Neural cell (in vitro differentiated cells): ENCODE results near the gene OR1C1. TPM values are rescaled to one million over a fixed set of nuclear protein-coding genes. Genes with fewer than 3 reads are reported as not detected.
"Not testable (repeated sequence)": the region's sequence is repeated elsewhere in the genome, so short reads cannot be mapped to it uniquely, and the experiment has no call there.

Source experiments
- H2AFZ ChIP-seq: fragments of 200-600, 300-800 bp; sonication (generic), shearing (Covaris generic); 2 replicates; pipeline ENCODE4 v1.6.0; 2014; ENCODE audit warnings: low read depth, mild to moderate bottlenecking, antibody characterized with exemption, low read length, moderate library complexity
- H3F3A ChIP-seq: fragments of 200-600 bp; shearing (Covaris generic); 2 replicates; pipeline ENCODE4 v1.6.1; 2016; ENCODE audit warnings: mild to moderate bottlenecking, moderate library complexity, mixed read lengths, antibody characterized with exemption, low read length; ENCODE audit not compliant: insufficient read depth, poor library complexity, severe bottlenecking
- H3K27ac ChIP-seq: fragments of 200-600, 300-800 bp; sonication (generic), shearing (Covaris generic); 2 replicates; pipeline ENCODE4 v1.5.1; 2014; ENCODE audit warnings: mild to moderate bottlenecking, low read length, moderate library complexity
- H3K27me3 ChIP-seq: fragments of 300-800, 200-600 bp; sonication (generic), shearing (Covaris generic); 2 replicates; pipeline ENCODE4 v1.6.0; 2014; ENCODE audit warnings: mild to moderate bottlenecking, low read depth, low read length, moderate library complexity; ENCODE audit not compliant: insufficient read depth
- H3K36me3 ChIP-seq: fragments of 300-800, 200-600 bp; sonication (generic), shearing (Covaris generic); 2 replicates; pipeline ENCODE4 v1.5.1; 2014; ENCODE audit warnings: mild to moderate bottlenecking, antibody characterized with exemption, low read length, moderate library complexity; ENCODE audit not compliant: insufficient read depth
- H3K4me2 ChIP-seq: fragments of 300-800, 200-600 bp; sonication (generic), shearing (Covaris generic); 2 replicates; pipeline ENCODE4 v1.6.0; 2014; ENCODE audit warnings: mild to moderate bottlenecking, low read length
- H3K4me3 ChIP-seq: fragments of 300-800, 200-600 bp; sonication (generic), shearing (Covaris generic); 2 replicates; pipeline ENCODE4 v1.5.1; 2014; ENCODE audit warnings: mild to moderate bottlenecking, low read length, moderate library complexity
- H3K79me2 ChIP-seq: fragments of 200-600 bp; shearing (Covaris generic); replicated peaks from 2 replicates; pipeline ENCODE4 v1.6.0; 2014; ENCODE audit warnings: mild to moderate bottlenecking, low read length, moderate library complexity; ENCODE audit not compliant: insufficient read depth
- H3K9ac ChIP-seq: fragments of 300-800, 200-600 bp; sonication (generic), shearing (Covaris generic); 2 replicates; pipeline ENCODE4 v1.6.1; 2016; ENCODE audit warnings: mild to moderate bottlenecking, low read length, mixed read lengths
- H3K9me2 ChIP-seq: fragments of 200-600 bp; shearing (Covaris generic); 2 replicates; pipeline ENCODE4 v1.6.1; 2016; ENCODE audit warnings: mild to moderate bottlenecking, low read length, mixed read lengths; ENCODE audit not compliant: insufficient read depth
- H3K9me3 ChIP-seq: fragments of 200-600, 300-800 bp; sonication (generic), shearing (Covaris generic); 2 replicates; pipeline ENCODE4 v1.6.1; 2016; ENCODE audit warnings: mild to moderate bottlenecking, mixed run types, low read length, moderate library complexity, mixed read lengths
- H4K20me1 ChIP-seq: fragments of 200-600 bp; shearing (Covaris generic); 2 replicates; pipeline ENCODE4 v1.6.1; 2016; ENCODE audit warnings: mild to moderate bottlenecking, mixed run types; ENCODE audit not compliant: insufficient read depth
- EP300 ChIP-seq: fragments of 450-650 bp; conservative IDR thresholded peaks from 2 replicates; pipeline ENCODE4 v1.6.1; 2014; ENCODE audit warnings: antibody characterized with exemption, mild to moderate bottlenecking, moderate library complexity; ENCODE audit not compliant: poor library complexity, severe bottlenecking
- EZH2 ChIP-seq: fragments of 200-600, 300-800 bp; shearing (Covaris generic), sonication (generic); IDR thresholded peaks from 2 replicates; pipeline ENCODE4 v1.6.1; 2014; ENCODE audit warnings: antibody characterized with exemption, low read length, borderline replicate concordance, mild to moderate bottlenecking; ENCODE audit not compliant: insufficient read depth, poor library complexity, severe bottlenecking
- MXI1 ChIP-seq: fragments of 450-650 bp; conservative IDR thresholded peaks from 2 replicates; pipeline ENCODE4 v1.6.1; 2014; ENCODE audit warnings: antibody characterized with exemption, mild to moderate bottlenecking; ENCODE audit not compliant: poor library complexity, severe bottlenecking
- POLR2AphosphoS5 ChIP-seq: IDR thresholded peaks from 2 replicates; pipeline ENCODE4 v1.6.1; 2012
- RAD21 ChIP-seq: fragments of 450-650 bp; conservative IDR thresholded peaks from 2 replicates; pipeline ENCODE4 v1.6.1; 2014; ENCODE audit warnings: antibody characterized with exemption, mild to moderate bottlenecking, moderate library complexity
- REST ChIP-seq: IDR thresholded peaks from 2 replicates; pipeline ENCODE4 v1.6.1; 2012; ENCODE audit warnings: borderline replicate concordance
- SMC3 ChIP-seq: fragments of 450-650 bp; conservative IDR thresholded peaks from 2 replicates; pipeline ENCODE4 v1.6.1; 2014; ENCODE audit warnings: antibody characterized with exemption, mild to moderate bottlenecking, moderate library complexity; ENCODE audit not compliant: poor library complexity
- TAF1 ChIP-seq: IDR thresholded peaks from 2 replicates; pipeline ENCODE4 v1.6.1; 2012; ENCODE audit warnings: low read depth
- polyA plus RNA-seq: library from polyadenylated mRNA; depleted of rRNA; stranded (reverse); fragments of >200 nt; gene quantifications from 2 replicates; pipeline ENCODE4 v1.2.3, GENCODE V29; 2014
- TF ChIP-seq, protein P1 (sequence below): fragments of 450-650 bp; IDR thresholded peaks from 2 replicates; pipeline ENCODE4 v1.5.1; 2014; ENCODE audit warnings: antibody characterized with exemption, mild to moderate bottlenecking, moderate library complexity; ENCODE audit not compliant: poor library complexity, severe bottlenecking

Gene OR1C1
- polyA plus RNA-seq, 1 donor from 2014 or later = not detected

GRCh38 chr1:247713753-247714152 lies 46.6 kb downstream of the OR1C1 start:
- Histone ChIP-seq H3K27me3 (no peaks in the 10 kb centered on the region), H3K27ac (no peak overlapping the region), H3F3A (no peaks in the 10 kb centered on the region), H3K9me3 (no peaks in the 10 kb centered on the region), H3K36me3 (no peaks in the 10 kb centered on the region), H3K79me2 (no peaks in the 10 kb centered on the region), H2AFZ (no peak overlapping the region), H3K4me3 (no peak overlapping the region), H3K4me2 (no peak overlapping the region), H3K9ac (no peak overlapping the region), H4K20me1 (no peaks in the 10 kb centered on the region), H3K9me2 (no peaks in the 10 kb centered on the region)
- TF ChIP-seq TAF1 (no peak), SMC3 (no peak), EP300 (no peak), RAD21 (no peak), EZH2 (no peak), REST (no peak), MXI1 (no peak), POLR2AphosphoS5 (no peak)
- TF ChIP-seq, protein P1, sequence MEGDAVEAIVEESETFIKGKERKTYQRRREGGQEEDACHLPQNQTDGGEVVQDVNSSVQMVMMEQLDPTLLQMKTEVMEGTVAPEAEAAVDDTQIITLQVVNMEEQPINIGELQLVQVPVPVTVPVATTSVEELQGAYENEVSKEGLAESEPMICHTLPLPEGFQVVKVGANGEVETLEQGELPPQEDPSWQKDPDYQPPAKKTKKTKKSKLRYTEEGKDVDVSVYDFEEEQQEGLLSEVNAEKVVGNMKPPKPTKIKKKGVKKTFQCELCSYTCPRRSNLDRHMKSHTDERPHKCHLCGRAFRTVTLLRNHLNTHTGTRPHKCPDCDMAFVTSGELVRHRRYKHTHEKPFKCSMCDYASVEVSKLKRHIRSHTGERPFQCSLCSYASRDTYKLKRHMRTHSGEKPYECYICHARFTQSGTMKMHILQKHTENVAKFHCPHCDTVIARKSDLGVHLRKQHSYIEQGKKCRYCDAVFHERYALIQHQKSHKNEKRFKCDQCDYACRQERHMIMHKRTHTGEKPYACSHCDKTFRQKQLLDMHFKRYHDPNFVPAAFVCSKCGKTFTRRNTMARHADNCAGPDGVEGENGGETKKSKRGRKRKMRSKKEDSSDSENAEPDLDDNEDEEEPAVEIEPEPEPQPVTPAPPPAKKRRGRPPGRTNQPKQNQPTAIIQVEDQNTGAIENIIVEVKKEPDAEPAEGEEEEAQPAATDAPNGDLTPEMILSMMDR = no peak

DNA sequence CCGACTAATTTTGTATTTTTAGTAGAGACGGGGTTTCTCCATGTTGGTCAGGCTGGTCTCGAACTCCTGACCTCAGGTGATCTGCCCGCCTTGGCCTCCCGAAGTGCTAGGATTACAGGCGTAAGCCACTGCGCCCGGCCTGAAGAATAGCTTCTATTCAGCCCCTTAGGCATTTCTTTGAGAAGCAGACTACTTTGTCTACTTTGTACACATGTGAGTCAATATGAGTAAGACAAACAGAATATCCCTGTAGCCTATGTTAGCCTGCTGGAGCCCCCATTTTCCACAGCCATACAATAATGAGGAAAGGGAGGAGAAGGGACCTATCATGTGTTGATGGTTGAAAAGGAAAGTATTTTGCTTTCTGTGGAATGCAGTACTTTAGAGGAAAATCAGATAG lies 49.7 kb downstream of the OR1C1 start:
- not testable (repeated sequence) for H4K20me1 ChIP-seq, H2AFZ ChIP-seq, H3K27me3 ChIP-seq, H3F3A ChIP-seq, H3K9ac ChIP-seq, H3K4me2 ChIP-seq, H3K4me3 ChIP-seq, H3K79me2 ChIP-seq, H3K36me3 ChIP-seq, H3K9me3 ChIP-seq, H3K27ac ChIP-seq, H3K9me2 ChIP-seq

Other genes starting within 250 kb of the OR1C1 start
- gene OR2C3, start 224.1 kb downstream of the OR1C1 start, polyA plus RNA-seq = not detected in 2 replicates
- not detected in 2 replicates for gene GCSAML, start 211.4 kb downstream of the OR1C1 start, polyA plus RNA-seq
- gene OR2G2, start 172.2 kb downstream of the OR1C1 start, polyA plus RNA-seq = not detected in 2 replicates
- gene OR2G3, start 155.0 kb downstream of the OR1C1 start, polyA plus RNA-seq = not detected in 2 replicates
- gene OR13G1, start 80.8 kb downstream of the OR1C1 start, polyA plus RNA-seq = not detected in 2 replicates
- gene OR6F1, start 43.9 kb downstream of the OR1C1 start, polyA plus RNA-seq = not detected in 2 replicates
- not detected in 2 replicates for gene OR14K1, start 21.9 kb downstream of the OR1C1 start, polyA plus RNA-seq
- gene OR14A2, start 12.4 kb downstream of the OR1C1 start, polyA plus RNA-seq = not detected in 2 replicates
- not detected in 2 replicates for gene OR14A16, start 63.6 kb upstream of the OR1C1 start, polyA plus RNA-seq
- gene OR11L1, start 81.3 kb upstream of the OR1C1 start, polyA plus RNA-seq = not detected in 2 replicates
- gene TRIM58, start 96.6 kb upstream of the OR1C1 start, polyA plus RNA-seq = 0.12 and 0.26 TPM in 2 replicates
- 1.1 TPM in 1 of 2 replicates, not detected in the other for gene OR2W3, start 135.0 kb upstream of the OR1C1 start, polyA plus RNA-seq
- gene OR2T8, start 159.7 kb upstream of the OR1C1 start, polyA plus RNA-seq = not detected in 2 replicates
- gene OR2AJ1, start 164.3 kb upstream of the OR1C1 start, polyA plus RNA-seq = not detected in 2 replicates
- gene OR2L8, start 188.3 kb upstream of the OR1C1 start, polyA plus RNA-seq = not detected in 2 replicates
- gene OR2AK2, start 204.7 kb upstream of the OR1C1 start, polyA plus RNA-seq = not detected in 2 replicates